ENCODE results near the gene NUP50. TPM values are rescaled to one million over a fixed set of nuclear protein-coding genes. Genes with fewer than 3 reads are reported as not detected.

The NUP50 gene
- polyA plus RNA-seq, 1 experiment = 13.9 TPM

DNA sequence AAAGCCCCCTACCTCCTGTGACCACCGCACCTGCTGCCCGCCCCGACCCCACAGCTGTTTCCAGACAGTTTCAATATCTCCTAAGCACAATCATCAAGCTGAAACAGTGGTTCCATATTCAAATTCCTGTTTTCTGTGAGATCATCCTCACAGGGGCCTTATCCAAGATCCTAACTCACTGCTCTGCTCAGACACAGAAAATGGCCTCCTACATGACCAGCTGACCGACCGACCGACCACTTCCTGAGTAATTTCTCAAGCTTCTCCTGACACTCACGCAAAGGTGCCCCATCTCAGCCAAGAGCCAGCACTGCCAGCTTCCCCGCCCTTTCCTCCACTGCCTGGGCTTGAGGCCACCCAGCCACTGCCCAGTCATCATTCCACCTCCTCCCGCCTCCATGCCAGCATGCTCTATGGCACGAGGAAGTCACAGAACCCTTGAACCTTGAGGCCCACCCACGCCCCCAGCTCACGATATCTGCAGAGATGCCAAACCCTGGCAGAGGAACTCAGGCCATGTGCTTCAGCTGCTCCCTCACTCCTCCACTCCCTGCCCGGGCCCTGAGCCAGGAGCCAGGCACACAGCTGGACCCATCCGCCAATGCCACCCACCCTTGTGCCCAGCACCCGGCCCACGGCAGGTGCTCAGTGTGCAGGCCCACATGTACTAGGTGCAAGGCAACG, 62.9 kb downstream of the NUP50 start:
- H3K27me3 ChIP-seq (ENCODE audit: control insufficient read depth, insufficient read depth, low read length) = no peaks in the 10 kb centered on the region
- TF ChIP-seq, protein P1, sequence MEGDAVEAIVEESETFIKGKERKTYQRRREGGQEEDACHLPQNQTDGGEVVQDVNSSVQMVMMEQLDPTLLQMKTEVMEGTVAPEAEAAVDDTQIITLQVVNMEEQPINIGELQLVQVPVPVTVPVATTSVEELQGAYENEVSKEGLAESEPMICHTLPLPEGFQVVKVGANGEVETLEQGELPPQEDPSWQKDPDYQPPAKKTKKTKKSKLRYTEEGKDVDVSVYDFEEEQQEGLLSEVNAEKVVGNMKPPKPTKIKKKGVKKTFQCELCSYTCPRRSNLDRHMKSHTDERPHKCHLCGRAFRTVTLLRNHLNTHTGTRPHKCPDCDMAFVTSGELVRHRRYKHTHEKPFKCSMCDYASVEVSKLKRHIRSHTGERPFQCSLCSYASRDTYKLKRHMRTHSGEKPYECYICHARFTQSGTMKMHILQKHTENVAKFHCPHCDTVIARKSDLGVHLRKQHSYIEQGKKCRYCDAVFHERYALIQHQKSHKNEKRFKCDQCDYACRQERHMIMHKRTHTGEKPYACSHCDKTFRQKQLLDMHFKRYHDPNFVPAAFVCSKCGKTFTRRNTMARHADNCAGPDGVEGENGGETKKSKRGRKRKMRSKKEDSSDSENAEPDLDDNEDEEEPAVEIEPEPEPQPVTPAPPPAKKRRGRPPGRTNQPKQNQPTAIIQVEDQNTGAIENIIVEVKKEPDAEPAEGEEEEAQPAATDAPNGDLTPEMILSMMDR (IDR thresholded peaks at IDR 0.05; ENCODE audit: low read depth, low read length) = no peak
- no peaks in the 10 kb centered on the region for H3K9me3 ChIP-seq (ENCODE audit: control insufficient read depth, insufficient read depth, low read length)
- POLR2A ChIA-PET = interaction anchor here (0.6 kb wide), 1 partner anchor 37 kb away, joined by 3 read pairs; no protein-coding TSS in a partner anchor
- no peak overlapping the region for H3K27ac ChIP-seq (ENCODE audit: low read depth, low read length)
- DNase-seq (ENCODE audit: low read depth, low spot score) = no peak
- no peak overlapping the region for H3K4me3 ChIP-seq (ENCODE audit: low read depth, low read length)
- CTCF ChIA-PET = no interaction called here

DNA sequence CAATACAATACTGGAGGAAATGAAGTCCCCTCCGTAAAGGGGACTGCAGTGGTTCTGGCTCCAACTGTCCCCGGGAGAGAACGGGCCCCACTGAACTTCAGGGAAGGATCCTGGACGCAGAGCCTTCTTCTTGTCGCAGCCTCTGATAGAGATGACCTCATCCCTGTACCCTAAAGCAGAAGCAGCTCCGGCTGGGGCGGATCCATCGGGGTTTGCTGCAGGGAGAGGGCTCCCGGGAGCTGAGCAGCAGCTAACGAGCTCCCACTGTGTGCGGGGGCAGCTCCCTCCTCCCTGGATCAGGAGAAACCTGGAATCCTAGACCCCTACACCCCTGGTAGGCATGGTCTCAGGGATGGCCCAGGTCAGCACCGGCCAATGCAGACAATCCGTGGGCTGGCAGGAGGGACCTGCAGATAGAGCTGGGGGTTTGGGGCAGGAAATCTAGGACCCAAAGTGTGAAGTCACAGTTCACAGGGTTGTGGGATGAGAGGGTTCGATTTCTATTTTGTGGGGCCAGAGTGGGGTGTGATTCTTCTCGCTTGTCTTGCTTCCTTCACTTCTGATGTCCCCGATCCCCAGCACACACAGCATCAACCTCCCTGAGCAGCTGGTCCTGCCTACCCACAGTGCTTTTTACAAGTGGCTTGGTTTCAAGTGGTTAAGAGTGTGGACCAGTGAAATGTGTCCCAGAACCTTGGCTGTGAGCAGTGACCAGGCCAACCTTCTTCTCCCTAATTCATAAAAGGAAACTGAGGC, 64.1 kb downstream of the NUP50 start:
- no peaks in the 10 kb centered on the region for H3K27me3 ChIP-seq (ENCODE audit: control insufficient read depth, insufficient read depth, low read length)
- DNase-seq (ENCODE audit: low read depth, low spot score) = no peak
- POLR2A ChIA-PET = interaction anchor here (0.5 kb wide), 1 partner anchor 62 kb away, joined by 6 read pairs; no protein-coding TSS in a partner anchor
- H3K27ac ChIP-seq (ENCODE audit: low read depth, low read length) = no peak overlapping the region
- no peak overlapping the region for H3K4me3 ChIP-seq (ENCODE audit: low read depth, low read length)
- no peaks in the 10 kb centered on the region for H3K9me3 ChIP-seq (ENCODE audit: control insufficient read depth, insufficient read depth, low read length)
- CTCF ChIA-PET = no interaction called here
- TF ChIP-seq, protein P1 (IDR thresholded peaks at IDR 0.05; ENCODE audit: low read depth, low read length) = no peak

DNA sequence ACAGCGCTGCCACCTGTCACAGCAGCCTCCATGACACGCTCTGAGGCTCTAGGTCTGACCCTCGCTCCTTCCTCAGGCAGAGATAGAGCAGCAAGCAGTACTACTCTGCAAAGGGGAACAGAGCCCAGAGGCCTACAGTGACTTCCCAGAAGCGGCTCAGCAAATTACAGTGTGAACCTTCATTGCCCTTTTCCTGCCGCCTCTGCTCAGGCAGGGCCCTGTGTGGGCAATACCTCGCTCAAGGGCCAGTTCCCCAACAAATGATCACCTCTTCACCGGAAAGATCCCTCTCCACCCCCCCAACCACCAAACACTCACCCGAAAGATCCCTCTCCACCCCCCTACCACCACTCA, 64.7 kb downstream of the NUP50 start:
- H3K9me3 ChIP-seq (ENCODE audit: control insufficient read depth, insufficient read depth, low read length) = no peaks in the 10 kb centered on the region
- no peak for DNase-seq (ENCODE audit: low read depth, low spot score)
- no peak overlapping the region for H3K4me3 ChIP-seq (ENCODE audit: low read depth, low read length)
- CTCF ChIA-PET = no interaction called here
- no peak overlapping the region for H3K27ac ChIP-seq (ENCODE audit: low read depth, low read length)
- no peaks in the 10 kb centered on the region for H3K27me3 ChIP-seq (ENCODE audit: control insufficient read depth, insufficient read depth, low read length)
- POLR2A ChIA-PET = no interaction called here
- TF ChIP-seq, protein P1 (IDR thresholded peaks at IDR 0.05; ENCODE audit: low read depth, low read length) = no peak

DNA sequence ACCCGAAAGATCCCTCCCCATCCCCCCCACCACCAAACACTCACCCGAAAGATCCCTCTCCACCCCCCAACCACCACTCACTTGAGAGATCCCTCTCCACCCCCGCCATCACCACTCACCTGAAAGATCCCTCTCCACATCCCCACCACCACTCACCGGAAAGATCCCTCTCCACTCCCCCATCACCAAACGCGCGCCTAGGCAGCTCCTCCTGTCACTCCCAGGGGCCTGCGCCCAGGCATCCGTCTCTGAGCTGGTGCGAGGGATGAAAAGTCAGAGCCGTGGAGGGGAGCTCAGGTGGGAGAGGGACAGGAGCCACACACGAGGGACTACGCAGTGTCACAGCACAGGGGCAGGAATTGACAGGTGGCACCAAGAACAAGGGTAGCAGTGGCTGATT, 65.5 kb downstream of the NUP50 start:
- POLR2A ChIA-PET = no interaction called here
- Histone ChIP-seq H3K9me3 (ENCODE audit: control insufficient read depth, insufficient read depth, low read length) (no peaks in the 10 kb centered on the region), H3K27me3 (ENCODE audit: control insufficient read depth, insufficient read depth, low read length) (no peaks in the 10 kb centered on the region), H3K27ac (ENCODE audit: low read depth, low read length) (no peak overlapping the region), H3K4me3 (ENCODE audit: low read depth, low read length) (no peak overlapping the region)
- no peak for DNase-seq (ENCODE audit: low read depth, low spot score)
- CTCF ChIA-PET = no interaction called here
- TF ChIP-seq, protein P1 (IDR thresholded peaks at IDR 0.05; ENCODE audit: low read depth, low read length) = no peak

DNA sequence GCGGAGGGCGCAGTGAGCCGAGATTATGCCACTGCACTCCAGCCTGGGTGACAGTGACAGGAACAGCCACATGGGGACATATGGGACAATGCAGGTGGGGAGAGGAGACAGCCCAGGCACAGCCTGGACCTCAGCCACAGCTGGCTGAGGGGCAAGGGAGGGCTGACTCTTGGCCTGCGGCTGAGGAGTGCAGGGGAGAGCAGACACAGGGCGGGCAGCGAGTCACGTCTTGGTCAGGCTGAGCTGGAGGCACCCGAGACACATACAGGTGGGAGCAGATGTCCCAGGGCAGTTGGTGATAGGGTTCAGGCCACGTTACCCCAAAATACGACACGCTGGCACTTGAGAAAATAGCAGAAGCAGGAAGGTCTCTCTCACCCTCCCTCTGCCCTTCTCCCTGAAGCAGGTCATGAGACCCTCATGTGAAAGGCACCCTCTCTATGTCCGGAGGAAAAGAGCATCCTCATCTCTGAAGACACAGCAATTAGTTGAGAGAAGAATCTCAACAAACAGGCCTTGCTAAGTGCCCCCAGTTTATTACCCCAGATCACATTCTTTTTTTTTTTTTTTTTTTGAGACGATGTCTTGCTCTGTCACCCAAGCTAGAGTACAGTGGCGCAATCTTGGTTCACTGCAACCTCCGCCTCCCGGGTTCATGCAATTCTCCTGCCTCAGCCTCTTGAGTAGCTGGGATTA, 66.4 kb downstream of the NUP50 start:
- TF ChIP-seq, protein P1 (IDR thresholded peaks at IDR 0.05; ENCODE audit: low read depth, low read length) = no peak
- ChIA-PET POLR2A (no interaction called here), CTCF (no interaction called here)
- Histone ChIP-seq H3K27me3 (ENCODE audit: control insufficient read depth, insufficient read depth, low read length) (no peaks in the 10 kb centered on the region), H3K9me3 (ENCODE audit: control insufficient read depth, insufficient read depth, low read length) (no peaks in the 10 kb centered on the region), H3K4me3 (ENCODE audit: low read depth, low read length) (no peak overlapping the region), H3K27ac (ENCODE audit: low read depth, low read length) (no peak overlapping the region)
- no peak for DNase-seq (ENCODE audit: low read depth, low spot score)
